Thoracic aorta (tissue), 2 donors: ENCODE data around the gene ELP5. TPM values are rescaled to one million over a fixed set of nuclear protein-coding genes. Genes with fewer than 3 reads are reported as not detected.

ENCODE experiments used
- ATAC-seq: fragments of 150-250 bp; one replicate; pipeline ENCODE4 v1.8.0; 2017; ENCODE audit warnings: low read depth; ENCODE audit not compliant: insufficient number of reproducible peaks, low FRiP score
- DNase-seq: peaks from one replicate; pipeline ENCODE4 v3.0.0-alpha.2; 2020; ENCODE audit warnings: low spot score
- H3K27ac ChIP-seq, 2 donors: fragments of 200-600 bp; sonication (generic); 1 replicate in 1 of 2; 2 replicates in 1 of 2; pipeline ENCODE4 v1.5.1; 2016; ENCODE audit warnings: mild to moderate bottlenecking in 2 of 2, moderate library complexity in 2 of 2
- H3K27me3 ChIP-seq: fragments of 200-600 bp; sonication (generic); replicated peaks from 2 replicates; pipeline ENCODE4 v1.6.0; 2016; ENCODE audit warnings: mild to moderate bottlenecking; ENCODE audit not compliant: insufficient read depth
- H3K36me3 ChIP-seq: fragments of 200-600 bp; sonication (generic); one replicate; pipeline ENCODE4 v1.5.1; 2016
- H3K4me1 ChIP-seq, 2 donors: fragments of 200-600 bp; sonication (generic); 1 replicate in 1 of 2; 2 replicates in 1 of 2; pipeline versions ENCODE4 v1.5.1 to v1.6.0; 2016; ENCODE audit warnings: low read depth in 2 of 2, mild to moderate bottlenecking in 1 of 2; ENCODE audit not compliant: control insufficient read depth in 1 of 2
- H3K4me3 ChIP-seq: fragments of 200-600 bp; sonication (generic); 2 replicates; pipeline ENCODE4 v1.5.1; 2016; ENCODE audit warnings: mild to moderate bottlenecking
- H3K9me3 ChIP-seq: fragments of 200-600 bp; sonication (generic); 2 replicates; pipeline ENCODE4 v1.5.1; 2016
- total RNA-seq, 2 donors: library from RNA; depleted of rRNA; stranded (reverse); fragments of >200 nt; gene quantifications; one replicate each; pipeline versions ENCODE4 v1.1.0 to v1.2.3, GENCODE V29; 2016
- TF ChIP-seq, protein P1 (sequence below): fragments of 200-600 bp; sonication (generic); IDR thresholded peaks from one replicate; pipeline ENCODE4 v1.5.1; 2019; ENCODE audit warnings: antibody characterized with exemption

Gene ELP5
- total RNA-seq, 2 donors from 2014 or later: 15.8 to 19.0 TPM

GRCh38 chr17:7260651-7261378 lies 8.8 kb downstream of the ELP5 start:
- peak overlapping the region; percentile 75 for H3K4me3 ChIP-seq
- H3K9me3 ChIP-seq: no peaks in the 10 kb centered on the region
- no peak overlapping the region for H3K27ac ChIP-seq
- peaks cover 15% of the 10 kb centered on the region for H3K36me3 ChIP-seq
- ATAC-seq (no peak), DNase-seq (no peak)
- peaks cover 12% of the 10 kb centered on the region for H3K27me3 ChIP-seq
- peaks cover 11 to 25% of the 10 kb centered on the region in 2 donors for H3K4me1 ChIP-seq
- TF ChIP-seq, protein P1, sequence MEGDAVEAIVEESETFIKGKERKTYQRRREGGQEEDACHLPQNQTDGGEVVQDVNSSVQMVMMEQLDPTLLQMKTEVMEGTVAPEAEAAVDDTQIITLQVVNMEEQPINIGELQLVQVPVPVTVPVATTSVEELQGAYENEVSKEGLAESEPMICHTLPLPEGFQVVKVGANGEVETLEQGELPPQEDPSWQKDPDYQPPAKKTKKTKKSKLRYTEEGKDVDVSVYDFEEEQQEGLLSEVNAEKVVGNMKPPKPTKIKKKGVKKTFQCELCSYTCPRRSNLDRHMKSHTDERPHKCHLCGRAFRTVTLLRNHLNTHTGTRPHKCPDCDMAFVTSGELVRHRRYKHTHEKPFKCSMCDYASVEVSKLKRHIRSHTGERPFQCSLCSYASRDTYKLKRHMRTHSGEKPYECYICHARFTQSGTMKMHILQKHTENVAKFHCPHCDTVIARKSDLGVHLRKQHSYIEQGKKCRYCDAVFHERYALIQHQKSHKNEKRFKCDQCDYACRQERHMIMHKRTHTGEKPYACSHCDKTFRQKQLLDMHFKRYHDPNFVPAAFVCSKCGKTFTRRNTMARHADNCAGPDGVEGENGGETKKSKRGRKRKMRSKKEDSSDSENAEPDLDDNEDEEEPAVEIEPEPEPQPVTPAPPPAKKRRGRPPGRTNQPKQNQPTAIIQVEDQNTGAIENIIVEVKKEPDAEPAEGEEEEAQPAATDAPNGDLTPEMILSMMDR: no peak

- no peak for DNase-seq
- ATAC-seq: peak; percentile 1
- peaks cover 11 to 25% of the 10 kb centered on the region in 2 donors for H3K4me1 ChIP-seq
- peak overlapping the region; percentile 75 for H3K4me3 ChIP-seq
- H3K27ac ChIP-seq: no peak overlapping the region
- H3K27me3 ChIP-seq: peaks cover 12% of the 10 kb centered on the region
- H3K9me3 ChIP-seq: no peaks in the 10 kb centered on the region
- peaks cover 15% of the 10 kb centered on the region for H3K36me3 ChIP-seq
- TF ChIP-seq, protein P1: no peak
These were observed 9.6 kb downstream of the ELP5 start for GRCh38 chr17:7261379-7262191.

GRCh38 chr17:7262192-7262934 lies 10.3 kb downstream of the ELP5 start, which contains the start of gene CLDN7:
Gene CLDN7 (minus strand): TSS chr17:7262478. CDS start chr17:7262043, 435 bp downstream.
- H3K27me3 ChIP-seq: peaks cover 12% of the 10 kb centered on the region
- no peak for DNase-seq
- TF ChIP-seq, protein P1: no peak
- H3K9me3 ChIP-seq: no peaks in the 10 kb centered on the region
- H3K4me1 ChIP-seq: peaks cover 11 to 25% of the 10 kb centered on the region in 2 donors
- peak within 1 kb of the TSS in 1 of 2 donors; percentile 3 for H3K27ac ChIP-seq
- peaks cover 14% of the 10 kb centered on the region for H3K36me3 ChIP-seq
- ATAC-seq: no peak
- H3K4me3 ChIP-seq: peak within 1 kb of the TSS; percentile 75

GRCh38 chr17:7262935-7263800 lies 11.2 kb downstream of the ELP5 start:
- peaks cover 11 to 25% of the 10 kb centered on the region in 2 donors for H3K4me1 ChIP-seq
- TF ChIP-seq, protein P1: no peak
- no peak for DNase-seq
- H3K4me3 ChIP-seq: peak overlapping the region; percentile 75
- H3K36me3 ChIP-seq: peaks cover 8% of the 10 kb centered on the region
- no peak for ATAC-seq
- peaks cover 12% of the 10 kb centered on the region for H3K27me3 ChIP-seq
- H3K9me3 ChIP-seq: no peaks in the 10 kb centered on the region
- H3K27ac ChIP-seq: peak overlapping the region in 1 of 2 donors; percentile 3
